ENCODE data around the gene MAP3K9.
"Not testable (repeated sequence)": the region's sequence is repeated elsewhere in the genome, so short reads cannot be mapped to it uniquely, and the experiment has no call there.

The MAP3K9 gene

GRCh38 chr14:70809225-70810219 is at the start of gene MAP3K9:
MAP3K9 (minus strand) TSS chr14:70809513; CDS start chr14:70809171, 342 bp downstream.
- DNase-seq: peak; percentile 99

DNA sequence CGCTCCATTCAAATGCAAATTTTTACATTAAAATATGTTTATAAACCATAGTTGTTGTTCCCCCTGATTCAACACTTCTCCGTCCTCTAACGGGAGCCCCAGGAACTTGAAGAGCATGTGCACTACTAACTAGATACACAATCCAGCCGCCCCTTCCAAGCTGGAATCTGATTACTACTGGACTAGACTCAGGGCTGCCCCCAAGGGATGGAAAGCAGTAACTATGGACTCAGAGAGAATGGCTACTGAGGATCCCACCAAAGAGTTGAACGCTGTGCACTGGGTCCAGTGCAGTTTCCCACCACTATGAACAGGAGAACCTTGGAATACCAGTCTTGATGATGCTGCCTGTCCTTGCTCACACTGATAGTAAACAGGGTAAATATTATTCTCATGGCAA is 49.3 kb upstream of the MAP3K9 start:
- no peak for DNase-seq

- DNase-seq: no peak
These were observed 48.2 kb upstream of the MAP3K9 start for GRCh38 chr14:70857496-70857890.

- DNase-seq: no peak
These were observed 47.7 kb upstream of the MAP3K9 start for GRCh38 chr14:70856851-70857495.

DNA sequence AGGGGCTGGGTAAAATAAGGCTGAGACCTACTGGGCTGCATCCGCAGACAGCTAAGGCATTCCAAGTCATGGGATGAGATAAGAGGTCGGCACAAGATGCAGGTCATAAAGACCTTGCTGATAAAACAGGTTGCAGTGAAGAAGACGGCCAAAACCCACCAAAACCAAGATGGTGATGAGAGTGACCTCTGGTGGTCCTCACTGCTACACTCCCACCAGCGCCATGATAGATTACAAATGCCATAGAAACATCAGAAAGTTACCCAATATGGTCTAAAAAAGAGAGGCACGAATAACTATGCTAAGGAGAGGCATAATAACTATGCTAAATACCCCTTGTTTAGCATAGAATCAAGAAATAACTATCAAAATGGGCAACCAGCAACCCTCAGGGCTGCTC is 46.2 kb upstream of the MAP3K9 start:
- no peak for DNase-seq

- DNase-seq: not testable (repeated sequence)
These were observed 44.3 kb upstream of the MAP3K9 start for GRCh38 chr14:70853658-70854057.

DNA sequence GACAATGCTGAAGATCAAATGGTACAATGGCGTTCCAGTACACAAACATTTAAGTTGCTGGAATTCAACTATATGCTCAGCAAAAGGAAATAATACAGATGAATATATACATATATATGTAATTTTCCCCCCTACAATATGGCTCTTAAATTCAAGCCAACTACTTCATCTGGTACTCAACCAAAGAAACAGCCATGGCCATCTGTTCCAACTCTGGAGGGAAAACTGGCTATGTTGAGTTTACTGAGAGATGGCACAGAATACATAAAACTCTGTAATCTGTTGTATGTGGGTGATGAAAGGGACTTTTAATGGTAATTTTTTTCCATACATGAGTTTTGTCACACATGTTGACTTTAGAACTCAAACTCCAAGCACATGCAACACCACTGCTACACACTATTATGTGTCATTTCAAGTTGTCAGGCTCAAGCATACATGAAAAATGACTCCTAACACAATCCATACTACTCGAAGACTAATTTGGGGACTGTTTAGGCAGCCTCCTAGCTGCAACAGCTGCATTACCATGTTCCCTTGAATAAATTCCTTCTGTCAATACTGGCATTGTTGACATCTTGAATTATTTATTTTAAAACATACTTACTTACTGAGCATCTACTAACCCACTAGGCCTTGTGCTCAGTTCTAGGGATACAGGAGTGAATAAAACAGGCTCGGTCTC is 38.2 kb upstream of the MAP3K9 start:
- peak; percentile 95 for DNase-seq

GRCh38 chr14:70845601-70846000 is 36.3 kb upstream of the MAP3K9 start:
- DNase-seq: no peak

- no peak for DNase-seq
These were observed 33.6 kb upstream of the MAP3K9 start for GRCh38 chr14:70842851-70843462.

DNA sequence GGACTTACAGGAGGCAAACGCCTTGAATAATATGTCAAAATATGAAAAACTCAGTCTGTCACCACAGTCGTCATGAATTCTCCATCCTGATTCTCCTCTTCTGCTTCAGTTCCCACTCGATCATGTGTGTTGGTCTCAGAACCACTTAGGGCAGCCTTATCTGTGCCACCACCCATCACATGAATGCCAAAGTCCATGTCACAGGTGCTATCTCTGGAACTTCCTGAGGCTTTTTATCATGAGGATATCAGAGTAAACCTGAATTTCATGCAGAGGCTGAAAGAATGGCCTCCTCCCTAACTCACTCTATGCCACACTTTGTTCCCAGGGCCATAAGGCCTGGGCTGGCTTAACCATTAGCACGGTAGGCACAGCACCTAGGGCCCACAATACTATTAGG is 28.8 kb upstream of the MAP3K9 start:
- DNase-seq: no peak

- no peak for DNase-seq
These were observed 27.6 kb upstream of the MAP3K9 start for GRCh38 chr14:70836946-70837345.

DNA sequence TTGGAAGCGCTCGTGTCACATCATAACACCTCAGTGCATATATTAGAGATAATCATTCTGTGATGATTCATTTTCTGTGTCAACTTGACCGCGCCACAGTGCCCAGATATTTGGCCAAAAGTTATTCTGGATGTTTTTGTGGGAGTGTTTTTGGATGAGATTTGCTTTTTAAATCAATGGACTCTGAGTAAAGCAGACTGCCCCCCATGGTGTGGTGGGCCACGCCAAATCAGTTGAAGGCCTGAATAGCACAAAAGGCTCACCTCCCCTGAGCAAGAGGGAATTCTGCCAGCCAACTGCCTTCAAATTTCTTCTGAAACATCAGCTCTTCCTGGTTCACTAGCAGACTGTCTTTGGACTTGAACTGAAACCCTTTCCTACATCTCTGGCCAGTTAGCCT is 24.6 kb upstream of the MAP3K9 start:
- DNase-seq: no peak

GRCh38 chr14:70832561-70833305 is 23.4 kb upstream of the MAP3K9 start:
- DNase-seq: no peak

- no peak for DNase-seq
These were observed 21.9 kb upstream of the MAP3K9 start for GRCh38 chr14:70830998-70831781.

GRCh38 chr14:70828188-70828587 is 18.9 kb upstream of the MAP3K9 start:
- no peak for DNase-seq

DNA sequence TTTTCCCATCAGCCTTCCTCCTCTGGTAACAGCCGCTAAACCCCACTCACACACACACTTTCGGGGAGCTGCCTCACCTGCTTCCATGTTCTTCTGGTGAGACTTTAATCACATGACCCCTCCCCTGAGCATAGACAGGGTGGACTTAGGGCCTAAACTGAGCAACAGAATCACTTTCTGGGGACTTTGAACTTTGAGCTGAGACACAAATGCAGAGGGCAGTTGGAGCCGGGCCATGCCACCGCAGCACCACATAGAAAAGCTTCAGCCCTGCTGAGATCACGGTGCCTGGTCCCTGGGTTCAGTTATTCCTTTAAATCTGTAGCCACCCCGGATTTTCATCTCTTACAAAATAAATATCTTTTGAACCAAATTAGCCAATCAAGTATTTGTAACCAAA is 18.4 kb upstream of the MAP3K9 start:
- no peak for DNase-seq

DNA sequence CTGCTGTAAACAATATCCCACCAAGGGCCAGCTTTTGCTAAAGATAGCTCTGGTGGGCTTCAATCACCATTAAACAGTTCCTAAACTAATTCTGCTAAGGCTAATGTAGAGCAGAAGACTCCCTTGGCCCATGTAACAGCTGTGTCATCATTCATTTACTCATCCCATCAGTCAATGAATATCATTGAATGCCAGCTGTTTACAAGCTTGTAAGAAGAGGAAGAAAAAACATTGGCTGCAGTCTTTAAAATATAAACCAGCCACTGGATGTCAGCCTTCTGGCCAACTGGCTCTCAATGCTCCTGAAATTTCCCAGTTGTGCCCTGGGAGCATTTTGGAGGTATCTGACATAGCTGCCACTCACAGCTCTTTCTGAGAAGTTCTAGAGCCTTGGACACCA is 18.0 kb upstream of the MAP3K9 start:
- DNase-seq: peak; percentile 98

- no peak for DNase-seq
These were observed 14.0 kb upstream of the MAP3K9 start for GRCh38 chr14:70823281-70823680.

- peak; percentile 49 for DNase-seq
These were observed 13.3 kb upstream of the MAP3K9 start for GRCh38 chr14:70822530-70823185.

GRCh38 chr14:70821584-70822529 is 12.5 kb upstream of the MAP3K9 start:
- peak; percentile 64 for DNase-seq
